Neuronal stem cell (in vitro differentiated cells): ENCODE measurements around the gene ENTHD1.

ENCODE experiments used
- DNase-seq: peaks from one replicate; pipeline ENCODE4 v3.0.0-alpha.2; 2013; ENCODE audit warnings: low spot score
- H2AFZ ChIP-seq: one replicate; pipeline ENCODE4 v1.6.1; 2013; ENCODE audit warnings: mild to moderate bottlenecking, low read length, inconsistent platforms
- H2AK5ac ChIP-seq: 2 replicates; pipeline ENCODE4 v1.6.1; 2013; ENCODE audit warnings: low read depth, mild to moderate bottlenecking, inconsistent platforms, low read length, moderate library complexity, mixed read lengths
- H2BK120ac ChIP-seq: 2 replicates; pipeline ENCODE4 v1.6.1; 2013; ENCODE audit warnings: low read depth, mild to moderate bottlenecking, inconsistent platforms, low read length, moderate library complexity, mixed read lengths
- H2BK12ac ChIP-seq: one replicate; pipeline ENCODE4 v1.6.1; 2013; ENCODE audit warnings: low read length, inconsistent platforms
- H2BK15ac ChIP-seq: 2 replicates; pipeline ENCODE4 v1.6.1; 2013; ENCODE audit warnings: mild to moderate bottlenecking, low read length, inconsistent platforms, mixed read lengths
- H2BK5ac ChIP-seq: one replicate; pipeline ENCODE4 v1.6.1; 2013; ENCODE audit warnings: inconsistent platforms, mild to moderate bottlenecking, low read length, moderate library complexity
- H3K14ac ChIP-seq: one replicate; pipeline ENCODE4 v1.6.1; 2013; ENCODE audit warnings: low read length, inconsistent platforms
- H3K18ac ChIP-seq: 2 replicates; pipeline ENCODE4 v1.6.1; 2013; ENCODE audit warnings: low read length, inconsistent platforms
- H3K23ac ChIP-seq: 2 replicates; pipeline ENCODE4 v1.6.1; 2013; ENCODE audit warnings: low read depth, mild to moderate bottlenecking, mixed read lengths, low read length, inconsistent platforms; ENCODE audit not compliant: poor library complexity
- H3K27ac ChIP-seq: replicated peaks from 3 replicates; pipeline ENCODE4 v1.5.1; 2013; ENCODE audit warnings: low read length, inconsistent platforms
- H3K27me3 ChIP-seq, 3 experiments: 2 replicates each; pipeline ENCODE4 v1.6.1; 2013; ENCODE audit warnings: low read length in 3 of 3, mild to moderate bottlenecking in 2 of 3, inconsistent platforms in 1 of 3, low read depth in 1 of 3, mixed read lengths in 1 of 3, moderate library complexity in 1 of 3; ENCODE audit not compliant: control insufficient read depth in 3 of 3, insufficient read depth in 3 of 3
- H3K36me3 ChIP-seq, 2 donors: replicated peaks in 1 of 2; 2 replicates each; pipeline ENCODE4 v1.6.1; 2013; ENCODE audit warnings: low read length in 2 of 2; ENCODE audit not compliant: control insufficient read depth in 2 of 2, insufficient read depth in 2 of 2
- H3K4ac ChIP-seq: 2 replicates; pipeline ENCODE4 v1.6.1; 2013; ENCODE audit warnings: inconsistent platforms, mild to moderate bottlenecking, low read length, moderate library complexity
- H3K4me1 ChIP-seq, 2 donors: 1 replicate in 1 of 2; 2 replicates in 1 of 2; pipeline ENCODE4 v1.6.1; 2013; ENCODE audit warnings: low read length in 2 of 2, low read depth in 1 of 2; ENCODE audit not compliant: control insufficient read depth in 2 of 2, insufficient read depth in 1 of 2
- H3K4me2 ChIP-seq: one replicate; pipeline ENCODE4 v1.6.1; 2013; ENCODE audit warnings: mild to moderate bottlenecking, low read length, inconsistent platforms; ENCODE audit not compliant: insufficient read depth, poor library complexity, severe bottlenecking
- H3K4me3 ChIP-seq, 2 donors: 2 replicates each; pipeline ENCODE4 v1.5.1; 2013; ENCODE audit warnings: low read length in 2 of 2, mild to moderate bottlenecking in 2 of 2, inconsistent platforms in 1 of 2, moderate library complexity in 1 of 2
- H3K79me1 ChIP-seq: one replicate; pipeline ENCODE4 v1.6.1; 2013; ENCODE audit warnings: low read depth, mild to moderate bottlenecking, inconsistent platforms, low read length, moderate library complexity
- H3K9ac ChIP-seq: one replicate; pipeline ENCODE4 v1.6.1; 2013; ENCODE audit warnings: mild to moderate bottlenecking, low read depth, low read length, inconsistent platforms; ENCODE audit not compliant: poor library complexity
- H3K9me3 ChIP-seq, 2 donors: replicated peaks in 1 of 2; 2 replicates each; pipeline versions ENCODE3 to v1.6.1; 2013; ENCODE audit warnings: low read length in 2 of 2, mild to moderate bottlenecking in 2 of 2, inconsistent platforms in 1 of 2, low read depth in 1 of 2, mixed read lengths in 1 of 2, moderate library complexity in 1 of 2; ENCODE audit not compliant: control insufficient read depth in 2 of 2, insufficient read depth in 1 of 2
- H4K8ac ChIP-seq: one replicate; pipeline ENCODE4 v1.6.1; 2013; ENCODE audit warnings: low read depth, mild to moderate bottlenecking, inconsistent platforms, low read length, moderate library complexity
- H4K91ac ChIP-seq: one replicate; pipeline ENCODE4 v1.6.1; 2013; ENCODE audit warnings: low read length, low read depth, mild to moderate bottlenecking, inconsistent platforms; ENCODE audit not compliant: poor library complexity
- WGBS, 2 donors: extraction: QIAGEN DNeasy Blood & Tissue Kit; methylation state at CpG; one replicate each; pipeline ENCODE4 v1.1.7; 2013; ENCODE audit warnings: missing lambda C conversion rate in 2 of 2, mixed read lengths in 1 of 2; ENCODE audit not compliant: insufficient read length in 2 of 2, insufficient replicate concordance in 1 of 2; ENCODE audit errors: extremely low coverage in 2 of 2; 5-methylcytosine and 5-hydroxymethylcytosine counted together

ENTHD1 gene

DNA sequence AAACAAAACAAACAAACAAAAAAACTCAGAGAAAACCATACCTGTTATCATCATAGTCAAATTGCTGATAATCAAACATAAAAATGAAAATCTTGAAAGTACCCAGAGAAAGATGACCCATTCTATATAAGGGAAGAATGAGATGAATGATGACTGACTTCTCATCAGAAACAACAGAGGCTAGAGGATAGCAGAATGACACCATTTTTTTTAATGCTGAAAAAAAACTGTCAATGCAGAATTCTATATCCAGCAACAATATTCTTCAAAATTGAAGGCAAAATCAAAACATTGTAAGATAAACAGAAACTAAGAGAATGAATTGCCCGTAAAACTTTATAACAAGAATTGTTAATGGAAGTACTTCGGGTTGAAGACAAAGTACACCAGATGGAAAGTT is 122.1 kb downstream of the ENTHD1 start:
- H2BK5ac ChIP-seq: no peak overlapping the region
- whole genome bisulfite sequencing, 2 donors: no CpG with 5 or more reads among the region's 2 CpGs
- H4K8ac ChIP-seq: no peak overlapping the region
- H3K23ac ChIP-seq: no peak overlapping the region
- no peaks in the 10 kb centered on the region for H3K9me3 ChIP-seq
- no peak overlapping the region for H3K27ac ChIP-seq
- H3K27me3 ChIP-seq: no peaks in the 10 kb centered on the region
- no peak overlapping the region for H3K4me2 ChIP-seq
- no peak overlapping the region for H3K4me3 ChIP-seq
- H2AK5ac ChIP-seq: no peak overlapping the region
- no peak overlapping the region for H3K9ac ChIP-seq
- H2BK12ac ChIP-seq: no peak overlapping the region
- no peak overlapping the region for H4K91ac ChIP-seq
- no peak for DNase-seq
- no peak overlapping the region for H2AFZ ChIP-seq
- no peak overlapping the region for H3K4ac ChIP-seq
- no peaks in the 10 kb centered on the region for H3K79me1 ChIP-seq
- no peaks in the 10 kb centered on the region for H3K36me3 ChIP-seq
- H3K18ac ChIP-seq: no peak overlapping the region
- no peak overlapping the region for H3K14ac ChIP-seq
- no peak overlapping the region for H2BK120ac ChIP-seq
- no peak overlapping the region for H2BK15ac ChIP-seq
- no peaks in the 10 kb centered on the region for H3K4me1 ChIP-seq

DNA sequence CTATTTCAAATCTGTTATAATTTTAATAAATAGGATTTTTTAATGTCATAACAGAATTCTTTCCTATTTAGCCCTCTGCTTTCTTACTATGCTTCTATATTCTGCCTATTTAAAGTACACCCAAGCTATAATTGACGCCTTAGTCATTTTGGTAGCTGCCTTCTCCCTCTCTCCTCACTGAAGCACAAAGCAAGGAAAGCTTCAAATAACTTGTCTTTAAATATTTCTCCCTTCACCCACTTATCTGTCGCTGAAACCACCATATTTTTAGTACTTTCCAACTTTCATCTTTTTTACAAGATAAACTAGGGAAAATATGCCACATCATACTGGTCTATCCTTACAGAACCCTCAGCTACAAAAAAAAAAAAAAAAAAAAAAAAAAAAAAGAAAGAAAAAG is 127.9 kb downstream of the ENTHD1 start:
- Histone ChIP-seq H2BK5ac (no peak overlapping the region), H3K14ac (no peak overlapping the region), H3K9ac (no peak overlapping the region), H3K9me3 (no peaks in the 10 kb centered on the region), H3K36me3 (no peaks in the 10 kb centered on the region), H3K4me3 (no peak overlapping the region), H3K27ac (no peak overlapping the region), H4K91ac (no peak overlapping the region), H3K4me1 (no peaks in the 10 kb centered on the region), H3K23ac (no peak overlapping the region), H3K18ac (no peak overlapping the region), H3K4me2 (no peak overlapping the region), H3K27me3 (no peaks in the 10 kb centered on the region), H3K79me1 (no peaks in the 10 kb centered on the region), H4K8ac (no peak overlapping the region), H2AFZ (no peak overlapping the region), H2BK12ac (no peak overlapping the region), H3K4ac (no peak overlapping the region), H2BK120ac (no peak overlapping the region), H2AK5ac (no peak overlapping the region), H2BK15ac (no peak overlapping the region)
- DNase-seq: no peak
- no CpG with 5 or more reads among the region's 2 CpGs for WGBS, 2 donors

DNA sequence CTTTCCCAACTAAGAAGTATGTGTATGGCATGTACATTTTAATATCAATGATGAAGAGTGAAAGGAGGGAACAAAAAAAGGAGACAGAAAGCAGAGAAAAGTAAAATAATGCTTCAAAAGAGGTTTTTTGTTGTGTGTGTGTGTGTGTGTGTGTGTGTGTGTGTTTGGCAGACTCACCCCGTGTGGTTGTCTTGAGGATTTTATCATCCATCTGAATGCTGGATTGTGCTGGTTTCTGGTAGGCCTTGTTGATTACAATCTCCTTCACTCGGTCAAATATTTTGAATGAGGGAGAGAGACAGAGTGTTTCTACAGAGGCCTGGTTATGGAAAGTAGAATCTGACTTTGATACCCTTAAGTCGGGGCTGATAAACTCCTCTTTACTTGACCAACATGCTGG is 128.5 kb downstream of the ENTHD1 start:
- no peak overlapping the region for H3K14ac ChIP-seq
- H3K79me1 ChIP-seq: no peaks in the 10 kb centered on the region
- no peak overlapping the region for H2BK15ac ChIP-seq
- H2BK5ac ChIP-seq: no peak overlapping the region
- no peak overlapping the region for H3K23ac ChIP-seq
- no peak overlapping the region for H3K27ac ChIP-seq
- H4K91ac ChIP-seq: no peak overlapping the region
- H2BK120ac ChIP-seq: no peak overlapping the region
- no CpG with 5 or more reads among the region's 3 CpGs for WGBS, 2 donors
- H2BK12ac ChIP-seq: no peak overlapping the region
- H2AFZ ChIP-seq: no peak overlapping the region
- DNase-seq: no peak
- H3K4me1 ChIP-seq: no peaks in the 10 kb centered on the region
- no peak overlapping the region for H3K4me2 ChIP-seq
- H3K9me3 ChIP-seq: no peaks in the 10 kb centered on the region
- H3K27me3 ChIP-seq: no peaks in the 10 kb centered on the region
- H3K4ac ChIP-seq: no peak overlapping the region
- no peak overlapping the region for H4K8ac ChIP-seq
- no peaks in the 10 kb centered on the region for H3K36me3 ChIP-seq
- no peak overlapping the region for H2AK5ac ChIP-seq
- no peak overlapping the region for H3K9ac ChIP-seq
- H3K4me3 ChIP-seq: no peak overlapping the region
- no peak overlapping the region for H3K18ac ChIP-seq

DNA sequence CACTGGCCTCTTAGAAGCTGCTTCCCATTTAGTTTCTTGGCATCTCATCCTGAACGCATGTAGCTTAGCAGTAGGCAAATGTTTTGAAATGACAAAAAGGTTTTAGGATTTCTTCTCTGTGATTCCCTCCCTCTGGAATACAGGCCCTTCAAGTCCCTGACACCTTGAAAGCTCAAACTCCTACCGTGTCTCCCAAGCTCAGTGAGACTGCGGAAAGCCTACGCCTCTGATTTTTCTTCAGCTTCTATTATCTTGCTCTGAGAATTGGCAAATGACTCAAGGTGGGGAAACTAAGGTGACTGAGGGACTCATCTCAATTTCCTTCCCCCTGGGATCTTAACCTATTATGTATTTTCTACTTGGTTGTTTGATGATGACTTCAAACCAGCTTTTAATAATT is 130.3 kb downstream of the ENTHD1 start:
- Histone ChIP-seq H2BK15ac (no peak overlapping the region), H3K4ac (no peak overlapping the region), H2BK12ac (no peak overlapping the region), H2BK5ac (no peak overlapping the region), H3K36me3 (no peaks in the 10 kb centered on the region), H3K9me3 (no peaks in the 10 kb centered on the region), H3K4me2 (no peak overlapping the region), H3K4me1 (no peaks in the 10 kb centered on the region), H2AK5ac (no peak overlapping the region), H3K27me3 (no peaks in the 10 kb centered on the region), H3K14ac (no peak overlapping the region), H3K18ac (no peak overlapping the region), H2AFZ (no peak overlapping the region), H2BK120ac (no peak overlapping the region), H3K27ac (no peak overlapping the region), H3K79me1 (no peaks in the 10 kb centered on the region), H3K4me3 (no peak overlapping the region), H3K23ac (no peak overlapping the region), H4K8ac (no peak overlapping the region), H3K9ac (no peak overlapping the region), H4K91ac (no peak overlapping the region)
- WGBS, 2 donors: no CpG with 5 or more reads among the region's 4 CpGs
- DNase-seq: no peak
